Stimulated activated CD8-positive, alpha-beta memory T cell treated with anti-CD3 and anti-CD28 coated beads, Interleukin-12 subunit alpha, Interleukin-12 subunit beta, amount 100 ng/mL, for 4 hours (primary cell): ENCODE measurements around the gene COL10A1.

Experiments
- DNase-seq: peaks from one replicate; pipeline ENCODE4 v3.0.0-alpha.2; 2020; ENCODE audit warnings: low read depth

The COL10A1 gene

GRCh38 chr6:116083052-116083451 lies 42.9 kb downstream of the COL10A1 start:
- no peak for DNase-seq

DNA sequence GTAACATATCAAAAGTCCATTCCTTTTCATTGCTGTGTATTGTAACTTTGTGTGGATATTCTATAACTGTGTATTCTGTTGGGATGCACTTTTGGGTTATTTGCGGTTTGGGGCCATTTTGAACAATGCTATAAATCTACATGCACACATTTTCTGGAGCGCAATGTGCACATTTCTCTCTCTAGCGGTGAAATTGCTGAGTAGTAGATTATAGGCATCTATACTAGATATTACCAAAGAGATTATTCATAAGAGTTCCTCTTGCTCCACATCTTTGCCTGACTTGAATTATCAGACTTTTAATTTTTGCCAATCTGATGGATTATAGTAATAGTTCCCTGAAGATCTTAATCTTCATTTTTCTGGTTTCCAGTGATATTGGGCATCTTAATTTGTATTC lies 47.0 kb downstream of the COL10A1 start:
- DNase-seq, result no peak

GRCh38 chr6:116078522-116078921 lies 47.4 kb downstream of the COL10A1 start:
- no peak for DNase-seq

GRCh38 chr6:116074732-116075390 lies 51.1 kb downstream of the COL10A1 start:
- DNase-seq, result no peak

DNA sequence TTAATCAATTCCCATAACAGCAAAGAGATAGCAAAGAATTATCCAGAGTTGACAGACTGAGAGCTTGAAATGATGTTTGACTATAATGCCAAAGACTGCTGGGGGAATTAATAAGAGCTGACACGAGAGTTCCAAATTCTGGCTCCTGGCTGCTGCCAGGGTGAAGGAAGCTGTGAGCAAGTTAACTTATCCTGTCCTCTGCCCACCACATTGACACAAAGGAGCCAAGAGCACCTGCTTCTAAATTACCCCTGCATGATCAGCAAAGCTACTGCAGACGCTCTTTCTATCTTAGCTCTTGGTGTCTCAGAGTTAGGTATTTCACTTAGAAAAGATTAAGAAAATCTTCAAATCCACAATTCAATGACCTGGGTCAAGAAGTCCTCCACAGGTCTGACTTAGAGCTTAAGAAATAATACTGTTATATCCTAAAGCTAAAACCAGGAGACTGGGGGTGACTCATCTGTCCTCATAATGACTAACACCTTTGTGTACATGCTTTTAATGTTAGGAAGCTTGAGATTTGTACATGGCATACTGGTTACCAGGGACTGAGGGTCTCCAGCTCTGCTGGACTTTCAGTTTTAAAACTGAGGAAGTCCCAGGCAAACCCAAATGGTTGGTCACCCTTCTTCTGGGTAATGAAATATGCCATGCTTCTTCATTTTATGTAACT lies 52.0 kb downstream of the COL10A1 start:
- DNase-seq, result no peak

GRCh38 chr6:116072368-116072767 lies 53.6 kb downstream of the COL10A1 start:
- no peak for DNase-seq

DNA sequence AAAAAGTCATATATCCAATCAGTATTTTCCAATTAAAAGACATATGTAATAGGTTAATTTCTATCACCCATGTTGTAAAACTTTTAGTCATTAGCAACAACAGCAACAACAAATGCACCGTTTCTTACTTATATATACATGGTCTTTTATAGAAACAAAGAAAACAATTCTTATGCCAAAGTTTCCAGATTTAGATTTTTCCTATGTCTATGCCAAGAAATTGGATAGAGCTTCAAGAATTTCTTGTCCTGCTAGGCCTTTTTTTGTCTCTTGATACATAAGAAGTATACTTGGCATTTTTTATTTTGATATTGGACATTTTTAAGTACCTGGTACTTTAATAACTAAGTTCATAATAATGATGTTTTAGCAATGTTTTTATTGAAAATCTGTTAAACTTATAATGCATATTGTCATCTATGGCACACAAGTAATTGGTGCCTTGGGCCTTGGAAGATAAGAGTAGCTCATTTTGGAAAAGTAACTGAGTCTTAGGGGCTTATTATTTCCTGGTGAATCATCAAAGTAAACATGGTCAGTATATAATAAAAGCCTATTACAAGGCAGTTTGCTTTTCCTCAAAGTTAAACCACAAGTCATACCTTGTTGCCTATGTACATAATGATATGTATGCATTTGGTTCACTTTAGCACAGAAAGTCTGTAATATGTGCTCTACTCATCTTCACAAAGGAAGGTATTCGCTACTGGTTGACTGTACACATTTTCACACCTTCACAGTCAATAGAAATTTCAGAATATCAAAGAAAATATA lies 55.1 kb downstream of the COL10A1 start:
- DNase-seq, result no peak

DNA sequence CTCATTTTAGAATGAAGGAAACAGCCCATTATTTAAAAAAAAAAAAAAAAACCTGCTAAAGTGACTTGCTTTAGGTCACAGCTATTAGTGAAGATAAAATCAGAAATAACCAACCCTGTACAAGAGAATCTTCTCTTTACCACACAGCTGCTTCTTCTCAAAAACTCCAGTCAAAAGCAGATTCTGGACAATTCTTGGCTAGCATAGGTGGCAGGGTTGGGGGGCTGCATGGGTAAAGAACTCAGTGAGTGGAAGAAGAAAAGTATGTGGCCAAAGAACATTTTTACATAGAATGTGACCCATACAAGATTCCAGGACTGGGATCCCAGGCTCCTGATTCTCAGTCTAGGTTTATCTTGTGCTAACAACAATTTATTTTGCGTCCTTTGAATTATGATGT lies 55.8 kb downstream of the COL10A1 start:
- no peak for DNase-seq
